Measurements from ENCODE around the gene AK5.
"Not testable (repeated sequence)": the region's sequence is repeated elsewhere in the genome, so short reads cannot be mapped to it uniquely, and the experiment has no call there.

The AK5 gene

DNA sequence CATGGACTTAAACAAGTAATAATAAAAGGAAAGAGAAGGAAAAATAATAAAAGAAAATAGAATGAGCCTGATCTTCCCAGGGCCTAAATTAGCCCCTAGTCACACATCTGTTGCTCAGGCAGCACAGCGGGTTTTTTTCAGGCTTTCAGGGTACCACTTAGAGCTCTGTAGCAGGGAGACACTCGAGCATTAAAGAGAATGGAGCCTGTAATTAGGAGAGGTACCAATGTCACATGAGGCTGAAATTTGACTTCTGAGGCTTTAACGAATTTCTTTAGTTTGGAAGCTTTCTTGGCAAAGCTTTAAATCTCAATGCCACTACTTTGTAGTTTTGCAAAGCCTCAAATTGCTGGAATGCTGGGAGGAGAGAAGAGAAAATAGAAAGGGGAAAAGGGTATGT is 116.3 kb downstream of the AK5 start:
- DNase-seq: peak in 1 of 51 donors; percentile 47

DNA sequence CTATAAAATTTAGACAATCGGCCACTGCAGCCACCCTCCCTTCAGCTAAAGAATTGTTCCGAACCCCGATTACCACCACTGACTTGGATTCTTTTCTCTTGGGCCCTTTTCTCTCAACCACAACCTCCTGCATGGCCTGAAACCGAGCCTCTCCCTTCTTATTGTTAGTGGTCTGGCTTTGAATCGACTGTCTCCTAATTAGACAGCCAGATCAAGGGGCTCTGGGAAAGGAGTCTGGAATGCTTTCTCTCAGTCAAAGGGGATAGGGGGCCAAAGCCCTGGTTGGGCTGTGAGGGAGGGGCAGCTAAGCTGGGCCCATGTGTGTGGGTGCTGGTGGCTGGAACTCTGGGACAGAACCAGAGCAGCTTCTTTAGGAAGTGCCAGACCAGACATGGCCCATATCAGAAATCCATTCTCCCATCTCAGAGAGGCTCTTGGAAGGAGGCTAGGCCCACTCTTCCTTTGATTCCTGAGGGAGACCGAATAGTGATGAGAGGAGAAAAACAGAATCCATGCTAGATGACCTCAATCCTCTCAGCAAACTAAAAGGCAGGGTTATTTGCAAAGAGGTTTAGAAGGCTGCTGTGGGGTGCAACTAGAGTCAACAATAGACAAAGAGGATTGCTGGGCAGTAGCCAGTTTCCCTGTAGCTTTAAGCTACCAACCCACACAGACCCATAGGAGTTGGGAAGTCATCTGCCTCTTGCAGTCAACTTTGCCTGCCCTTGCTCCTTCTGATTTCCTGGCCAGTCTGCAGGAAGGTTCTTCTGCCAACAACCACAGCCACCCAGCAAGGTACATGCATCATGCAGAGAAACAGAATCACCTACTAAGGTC is 117.6 kb downstream of the AK5 start:
- DNase-seq: peak in 27 of 51 donors; percentile 6 to 84 (median 33)

GRCh38 chr1:77400781-77401180 is 119.0 kb downstream of the AK5 start:
- DNase-seq: no peak

DNA sequence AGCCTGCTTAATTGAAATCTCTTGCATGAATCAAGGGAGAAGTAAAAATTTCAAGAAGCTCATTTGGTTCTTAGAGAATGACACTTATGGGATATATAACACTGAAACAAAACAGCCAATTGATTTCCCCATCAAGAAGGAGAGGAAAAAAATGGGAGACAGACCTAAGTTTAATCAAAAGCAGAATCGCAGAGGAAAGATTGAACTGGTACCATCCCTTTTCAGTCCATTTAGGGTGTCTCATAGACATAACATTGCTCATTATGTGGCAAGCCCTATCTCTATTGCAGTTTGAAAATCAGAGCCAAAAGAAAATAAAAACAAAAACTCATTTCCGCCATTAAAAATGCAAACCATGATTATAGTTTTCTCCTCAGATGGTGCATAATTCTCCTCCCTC is 119.6 kb downstream of the AK5 start:
- DNase-seq: no peak

DNA sequence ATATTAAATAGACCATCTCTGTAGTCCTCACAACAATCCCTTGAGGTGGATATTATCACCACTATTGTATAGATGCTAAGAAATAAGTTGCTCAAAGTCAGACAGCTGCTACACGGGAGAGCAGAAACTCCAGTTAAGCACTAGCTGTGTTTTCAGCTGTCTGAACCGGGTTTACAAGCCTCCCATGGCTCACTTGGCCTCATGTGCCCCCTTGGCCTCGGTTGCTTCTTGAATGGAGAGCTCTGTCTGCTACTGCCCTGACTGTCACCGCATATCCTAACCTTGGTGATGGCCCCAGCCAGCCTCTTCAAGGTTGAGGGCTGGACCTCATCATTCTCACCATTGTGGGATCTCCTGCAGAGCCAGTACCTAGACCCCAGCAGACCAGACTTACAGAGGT is 123.4 kb downstream of the AK5 start:
- DNase-seq: peak in 3 of 51 donors; percentile 3 to 6 (median 3)

DNA sequence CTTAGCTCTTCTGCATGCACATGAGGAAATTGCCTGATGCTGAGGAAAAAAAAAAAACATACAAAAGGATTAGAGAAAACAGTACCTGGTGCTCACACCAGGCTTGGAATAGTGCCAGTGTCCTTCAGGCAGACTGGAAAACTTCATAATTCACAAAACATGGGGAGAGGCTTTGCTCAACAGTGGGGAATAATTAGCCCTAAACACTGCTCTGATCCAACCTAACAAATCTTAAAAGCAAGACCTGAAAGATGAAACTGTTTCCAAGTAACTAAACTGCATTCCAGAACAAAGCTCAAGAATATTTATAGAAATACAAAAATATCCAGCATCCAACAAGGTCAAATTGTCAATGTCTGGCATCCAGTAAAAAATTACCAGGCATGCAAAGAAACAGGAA is 124.8 kb downstream of the AK5 start:
- no peak for DNase-seq

DNA sequence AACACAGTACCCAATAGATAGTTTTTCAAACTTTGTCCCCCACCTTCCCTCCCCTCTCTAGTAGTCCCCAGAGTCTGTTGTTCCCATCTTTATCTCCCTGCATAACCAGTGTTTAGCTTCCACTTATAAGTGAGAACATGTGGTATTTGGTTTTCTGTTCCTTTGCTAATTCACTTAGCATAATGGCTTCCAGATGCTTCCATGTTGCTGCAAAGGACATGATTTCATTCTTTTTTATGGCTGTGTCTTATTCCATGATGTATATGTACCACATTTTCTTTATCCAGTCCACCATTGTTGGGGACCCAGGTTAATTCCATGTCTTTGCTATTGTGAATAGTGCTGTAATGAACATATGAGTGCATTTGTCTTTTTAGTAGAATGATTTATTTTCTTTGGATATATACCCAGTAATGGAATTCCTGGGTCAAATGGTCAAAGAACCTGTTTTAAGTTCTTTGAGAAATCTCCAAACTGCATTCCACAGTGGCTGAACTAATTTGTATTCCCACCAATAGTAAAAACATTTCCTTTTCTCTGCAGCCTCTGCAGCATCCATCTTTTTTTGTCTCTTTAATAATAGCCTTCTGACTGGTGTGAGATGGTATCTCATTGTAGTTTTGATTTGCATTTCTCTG is 126.0 kb downstream of the AK5 start:
- DNase-seq: no peak

- DNase-seq: not testable (repeated sequence)
Observed at GRCh38 chr1:77408933-77409332, 127.1 kb downstream of the AK5 start.

GRCh38 chr1:77412069-77412819 is 130.4 kb downstream of the AK5 start:
- DNase-seq: no peak

- DNase-seq: no peak
Observed at GRCh38 chr1:77412820-77413530, 131.2 kb downstream of the AK5 start.

DNA sequence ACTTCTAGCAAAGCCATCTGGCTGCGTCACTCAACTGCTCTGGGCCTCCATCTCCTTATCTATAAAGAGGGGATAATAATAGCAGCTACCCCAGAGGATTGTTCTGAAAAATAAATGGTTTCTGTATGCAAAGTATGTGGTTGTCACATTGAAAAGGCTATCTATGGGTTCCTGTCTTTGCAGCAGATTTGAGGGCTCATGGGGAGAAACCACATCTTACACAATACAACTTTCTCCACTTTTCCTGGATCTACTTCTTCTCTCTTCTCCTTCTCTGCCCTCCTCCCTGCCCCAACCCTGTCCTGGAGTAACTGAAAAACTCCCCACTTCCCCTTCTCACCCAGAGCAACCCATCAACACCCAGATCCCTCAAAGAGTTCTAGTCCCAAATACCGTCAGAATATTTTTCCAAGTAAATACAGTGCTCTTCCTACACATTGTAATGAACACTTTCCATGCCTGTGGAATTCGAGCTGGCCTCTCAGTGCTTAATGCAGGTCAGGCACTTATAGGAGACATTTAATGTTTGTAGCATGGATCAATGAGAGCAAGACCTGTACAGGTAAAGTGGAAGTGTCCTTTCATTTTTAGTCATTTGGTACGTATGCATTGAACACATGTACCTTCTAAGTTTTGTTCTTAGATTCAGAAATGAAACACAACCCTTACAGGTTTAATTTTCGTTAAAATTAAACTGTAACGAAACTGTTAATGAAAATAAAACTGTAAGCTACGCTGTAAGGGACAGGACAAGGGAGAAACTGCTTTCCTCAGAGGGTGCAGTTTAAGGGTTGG is 131.9 kb downstream of the AK5 start:
- no peak for DNase-seq

DNA sequence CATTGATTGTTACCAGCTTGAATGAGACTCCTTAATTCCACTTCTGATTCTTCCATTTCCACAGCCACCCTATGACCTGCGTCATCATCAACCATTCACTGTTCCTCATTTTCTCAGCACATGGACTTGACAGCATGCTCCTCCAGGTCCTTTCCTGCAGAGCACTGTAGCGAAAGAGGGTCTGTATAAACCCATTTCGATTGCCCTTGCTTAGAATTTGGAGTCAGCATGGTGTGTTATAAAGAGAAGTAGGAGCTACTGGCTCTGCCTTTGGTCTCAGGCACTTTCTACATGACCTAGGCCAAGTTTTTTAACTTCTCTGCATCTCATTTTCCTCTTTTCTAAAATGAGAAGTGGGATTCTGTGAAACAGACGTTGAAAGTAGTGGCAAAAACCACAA is 133.8 kb downstream of the AK5 start:
- DNase-seq: no peak

- DNase-seq: no peak
Observed at GRCh38 chr1:77416692-77417450, 135.1 kb downstream of the AK5 start.

GRCh38 chr1:77418055-77418454 is 136.2 kb downstream of the AK5 start:
- not testable (repeated sequence) for DNase-seq

DNA sequence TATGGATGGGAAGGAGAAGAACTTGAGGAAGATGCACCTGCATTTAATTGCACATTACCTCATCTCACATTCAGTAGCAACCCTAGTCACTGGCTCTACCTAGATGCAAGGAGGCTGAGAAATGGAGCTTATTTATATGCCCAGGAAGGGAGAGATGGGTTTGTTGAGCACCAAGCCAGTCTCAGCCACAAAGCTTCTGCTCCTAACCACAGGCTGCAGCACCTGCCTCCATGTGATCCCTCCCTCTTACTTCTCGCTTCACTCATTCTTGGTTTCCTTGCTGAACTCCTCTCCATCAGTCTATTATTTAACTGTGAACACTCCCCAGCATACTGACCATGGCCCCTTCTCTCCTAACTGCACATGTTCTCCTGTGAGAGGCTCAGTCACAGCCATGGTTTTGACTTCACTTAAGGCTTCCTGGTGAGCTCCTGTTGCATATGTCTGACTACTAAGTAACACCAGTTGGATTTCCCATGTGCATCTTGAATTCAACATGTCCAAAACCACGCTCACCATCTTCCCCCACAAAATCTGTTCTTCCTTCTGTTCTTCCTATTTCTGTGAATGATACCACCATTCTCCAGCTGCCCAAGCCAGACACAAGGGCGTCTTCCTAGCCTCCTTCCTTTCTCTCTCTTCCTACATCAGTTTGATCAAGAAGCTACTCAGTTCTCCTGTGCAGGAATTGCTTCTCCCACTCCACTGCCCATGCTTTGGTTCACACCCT is 139.8 kb downstream of the AK5 start:
- no peak for DNase-seq

GRCh38 chr1:77424236-77424635 is 142.4 kb downstream of the AK5 start:
- DNase-seq: no peak

GRCh38 chr1:77428068-77428467 is 146.2 kb downstream of the AK5 start:
- DNase-seq: no peak

- DNase-seq: no peak
Observed at GRCh38 chr1:77430966-77431690, 149.3 kb downstream of the AK5 start.

GRCh38 chr1:77433934-77434333 is 152.1 kb downstream of the AK5 start:
- no peak for DNase-seq

Data from hypothalamus (tissue), 51 donors.